SK-N-SH (cell line): ENCODE measurements around the gene APBB2. TPM values are rescaled to one million over a fixed set of nuclear protein-coding genes. Genes with fewer than 3 reads are reported as not detected.

ENCODE experiments used
- CTCF ChIA-PET: fragments of 300-600, 350-600 bp; formaldehyde crosslinking; extraction: SDS; loops from one replicate; lab custom pipeline; 2021; lab: Yijun Ruan, JAX
- POLR2A ChIA-PET: fragments of 350-600 bp; sonication (Branson Sonifier 250); formaldehyde crosslinking; extraction: SDS; loops from one replicate; lab custom pipeline; 2020; ENCODE audit warnings: antibody characterized with exemption, inconsistent platforms; lab: Yijun Ruan, JAX
- DNase-seq: peaks from one replicate; pipeline ENCODE4 v3.0.0; 2012
- H2AFZ ChIP-seq: fragments of 200-600 bp; sonication (generic); 2 replicates; pipeline ENCODE4 v1.8.1; 2016; ENCODE audit warnings: antibody characterized with exemption, mild to moderate bottlenecking, low read depth
- H3F3A ChIP-seq: fragments of 200-600 bp; sonication (generic); replicated peaks from 2 replicates; pipeline ENCODE3; 2016; ENCODE audit warnings: antibody characterized with exemption, mild to moderate bottlenecking; ENCODE audit not compliant: insufficient read depth
- H3K27ac ChIP-seq, 2 experiments: fragments of 200-500 bp in 1 of 2; fragments of 200-600 bp in 1 of 2; sonication (Bioruptor generic) in 1 of 2; sonication (generic), shearing (Covaris generic) in 1 of 2; 2 replicates each; pipeline versions ENCODE4 v1.5.1 to v1.6.1; 2014 to 2016; ENCODE audit warnings: low read depth in 2 of 2, inconsistent platforms in 1 of 2, low read length in 1 of 2, mild to moderate bottlenecking in 1 of 2, mixed read lengths in 1 of 2
- H3K27me3 ChIP-seq: fragments of 200-600 bp; sonication (generic), shearing (Covaris generic); 2 replicates; pipeline ENCODE4 v1.6.1; 2016; ENCODE audit warnings: mixed run types; ENCODE audit not compliant: insufficient read depth
- H3K36me3 ChIP-seq, 2 experiments: fragments of 200-500 bp in 1 of 2; fragments of 200-600 bp in 1 of 2; sonication (Bioruptor generic) in 1 of 2; sonication (generic) in 1 of 2; replicated peaks in 1 of 2; 2 replicates each; pipeline versions ENCODE3 to v1.5.1; 2014 to 2016; ENCODE audit warnings: low read length in 1 of 2, mild to moderate bottlenecking in 1 of 2; ENCODE audit not compliant: insufficient read depth in 2 of 2, control insufficient read depth in 1 of 2
- H3K4me1 ChIP-seq, 2 experiments: fragments of 200-500 bp in 1 of 2; fragments of 200-600 bp in 1 of 2; sonication (Bioruptor generic) in 1 of 2; sonication (generic), shearing (Covaris generic) in 1 of 2; 2 replicates each; pipeline versions ENCODE4 v1.5.1 to v1.6.1; 2014 to 2016; ENCODE audit warnings: low read depth in 1 of 2, low read length in 1 of 2, mixed run types in 1 of 2; ENCODE audit not compliant: insufficient read depth in 2 of 2, control insufficient read depth in 1 of 2
- H3K4me2 ChIP-seq: fragments of 200-600 bp; sonication (generic), shearing (Covaris generic); 2 replicates; pipeline ENCODE4 v1.6.1; 2017; ENCODE audit warnings: mixed run types
- H3K4me3 ChIP-seq, 2 experiments: fragments of 200-500 bp in 1 of 2; fragments of 200-600 bp in 1 of 2; sonication (Bioruptor generic) in 1 of 2; sonication (generic), shearing (Covaris generic) in 1 of 2; 2 replicates each; pipeline versions ENCODE4 v1.5.1 to v1.8.1; 2014 to 2016; ENCODE audit warnings: low read depth in 2 of 2, inconsistent platforms in 1 of 2, low read length in 1 of 2, mild to moderate bottlenecking in 1 of 2, mixed read lengths in 1 of 2, moderate library complexity in 1 of 2
- H3K79me2 ChIP-seq: fragments of 200-600 bp; sonication (generic); 2 replicates; pipeline ENCODE4 v1.8.1; 2017; ENCODE audit warnings: mild to moderate bottlenecking; ENCODE audit not compliant: insufficient read depth
- H3K9ac ChIP-seq: fragments of 200-600 bp; sonication (generic); 2 replicates; pipeline ENCODE4 v1.6.1; 2017; ENCODE audit warnings: mixed run types
- H3K9me2 ChIP-seq: fragments of 200-600 bp; sonication (generic); 2 replicates; pipeline ENCODE4 v1.6.1; 2017; ENCODE audit warnings: mixed run types
- H3K9me3 ChIP-seq: fragments of 200-600 bp; sonication (generic); 2 replicates; pipeline ENCODE4 v1.6.1; 2017; ENCODE audit warnings: mixed run types, mild to moderate bottlenecking, moderate library complexity
- H4K20me1 ChIP-seq: fragments of 200-600 bp; sonication (generic); 2 replicates; pipeline ENCODE4 v1.6.1; 2017; ENCODE audit warnings: mild to moderate bottlenecking, mixed run types; ENCODE audit not compliant: insufficient read depth
- EZH2phosphoT487 ChIP-seq: fragments of 200-600 bp; sonication (generic); IDR thresholded peaks from 2 replicates; pipeline ENCODE4 v1.6.1; 2017; ENCODE audit warnings: low read depth, mixed run types, mild to moderate bottlenecking, antibody characterized with exemption, moderate library complexity, borderline replicate concordance
- FOSL2 ChIP-seq: IDR thresholded peaks from 2 replicates; pipeline ENCODE4 v1.4.0; 2012; ENCODE audit warnings: low read depth, mild to moderate bottlenecking, moderate library complexity, borderline replicate concordance
- FOXJ3 ChIP-seq: sonication (generic); formaldehyde crosslinking; IDR thresholded peaks from 2 replicates; pipeline ENCODE4 v1.5.1; 2020; ENCODE audit warnings: mild to moderate bottlenecking, missing genetic modification reagents
- GATA2 ChIP-seq: sonication (generic); formaldehyde crosslinking; IDR thresholded peaks from 2 replicates; pipeline ENCODE4 v1.5.0; 2020; ENCODE audit warnings: mild to moderate bottlenecking, missing genetic modification reagents
- JUND ChIP-seq: IDR thresholded peaks from 2 replicates; pipeline ENCODE4 v1.4.0; 2012
- RCOR1 ChIP-seq: fragments of 150-350 bp; IDR thresholded peaks from 2 replicates; pipeline ENCODE4 v1.6.1; 2017; ENCODE audit warnings: antibody characterized with exemption, low read length
- RFX5 ChIP-seq: IDR thresholded peaks from 2 replicates; pipeline ENCODE4 v1.6.1; 2012; ENCODE audit warnings: mild to moderate bottlenecking, improper control_type of control experiment, low read length
- RXRA ChIP-seq: IDR thresholded peaks from 2 replicates; pipeline ENCODE4 v1.4.0; 2012; ENCODE audit warnings: low read depth, mild to moderate bottlenecking, borderline replicate concordance
- SMC3 ChIP-seq: IDR thresholded peaks from 2 replicates; pipeline ENCODE4 v1.6.1; 2012; ENCODE audit warnings: low read depth, low read length, improper control_type of control experiment
- USF2 ChIP-seq: fragments of 150-350 bp; IDR thresholded peaks from 2 replicates; pipeline ENCODE4 v1.6.1; 2017; ENCODE audit warnings: antibody characterized with exemption, low read length, low read depth, borderline replicate concordance
- WGBS: methylation state at CpG from one replicate; pipeline ENCODE4 v1.1.6; 2017; ENCODE audit warnings: low lambda C conversion rate; 5-methylcytosine and 5-hydroxymethylcytosine counted together
- polyA plus RNA-seq, 3 experiments: library from polyadenylated mRNA; depleted of rRNA; stranded (reverse); fragments of >200 nt; gene quantifications; 2 replicates each; pipeline ENCODE4 v1.2.3, GENCODE V29; 2012
- TF ChIP-seq, protein P1 (sequence below): IDR thresholded peaks from 2 replicates; pipeline ENCODE4 v1.4.0; 2012; ENCODE audit warnings: low read depth
- TF ChIP-seq, protein P2 (sequence below): IDR thresholded peaks from 2 replicates; pipeline ENCODE4 v1.4.0; 2012; ENCODE audit warnings: low read depth, borderline replicate concordance
- TF ChIP-seq, protein P3 (sequence below): fragments of 200-600 bp; sonication (generic); IDR thresholded peaks from 2 replicates; pipeline ENCODE4 v1.6.1; 2017; ENCODE audit warnings: antibody characterized with exemption, mild to moderate bottlenecking, moderate library complexity

The APBB2 gene
- polyA plus RNA-seq, 1 of the 3 experiments (the other 2 are of a cell fraction): 49.8 TPM

- TF ChIP-seq JUND (no peak), USF2 (no peak), GATA2 (no peak), SMC3 (no peak)
- TF ChIP-seq, all 33 proteins: peak for 0
- Histone ChIP-seq H3K4me1 (0 out of 4 replicates have a peak, but pooled peaks cover 0 to 5% of the 10 kb centered on the region in 2 experiments), H3K27me3 (no peaks in the 10 kb centered on the region), H3K79me2 (peaks cover 41% of the 10 kb centered on the region), H3K9ac (no peak overlapping the region), H3K9me2 (no peaks in the 10 kb centered on the region), H3K27ac (peak overlapping the region in 1 of 2 experiments; percentile 24; a peak in 1 of 4 replicates), H4K20me1 (no peaks in the 10 kb centered on the region), H2AFZ (no peak overlapping the region), H3K4me2 (no peak overlapping the region), H3K9me3 (no peaks in the 10 kb centered on the region), H3F3A (peaks cover 18% of the 10 kb centered on the region), H3K36me3 (peaks cover 3 to 8% of the 10 kb centered on the region in 2 experiments), H3K4me3 (no peak overlapping the region)
- POLR2A ChIA-PET: no interaction called here
- 97% methylated on average over 1 of the region's 1 CpG for WGBS
- CTCF ChIA-PET: interaction anchor here (0.9 kb wide), 1 partner anchor 40 kb away, joined by 5 read pairs; no protein-coding TSS in a partner anchor
- DNase-seq: no peak
These were observed 250.4 kb downstream of the APBB2 start for GRCh38 chr4:40963897-40964478.

- Histone ChIP-seq H3K4me1 (0 out of 4 replicates have a peak, but pooled peaks cover 0 to 5% of the 10 kb centered on the region in 2 experiments), H3K27ac (peak overlapping the region in 1 of 2 experiments; percentile 54; a peak in 1 of 4 replicates), H3K27me3 (no peaks in the 10 kb centered on the region), H2AFZ (no peak overlapping the region), H3K36me3 (peaks cover 3 to 6% of the 10 kb centered on the region in 2 experiments), H4K20me1 (no peaks in the 10 kb centered on the region), H3K79me2 (peaks cover 43% of the 10 kb centered on the region), H3K4me3 (no peak overlapping the region), H3K4me2 (no peak overlapping the region), H3F3A (peaks cover 18% of the 10 kb centered on the region), H3K9me3 (no peaks in the 10 kb centered on the region), H3K9ac (no peak overlapping the region), H3K9me2 (no peaks in the 10 kb centered on the region)
- WGBS: 90% methylated on average over 7 of the region's 7 CpGs
- ChIA-PET POLR2A (no interaction called here), CTCF (interaction anchor here (0.9 to 1.1 kb wide), 3 partner anchors 13 to 38 kb away, joined by 3 to 5 read pairs (median 3); no protein-coding TSS in a partner anchor)
- TF ChIP-seq, protein P1, sequence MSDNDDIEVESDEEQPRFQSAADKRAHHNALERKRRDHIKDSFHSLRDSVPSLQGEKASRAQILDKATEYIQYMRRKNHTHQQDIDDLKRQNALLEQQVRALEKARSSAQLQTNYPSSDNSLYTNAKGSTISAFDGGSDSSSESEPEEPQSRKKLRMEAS: no peak
- TF ChIP-seq FOSL2 (no peak), EZH2phosphoT487 (no peak), RXRA (no peak), FOXJ3 (CRISPR knock-in tag) (no peak), RFX5 (no peak), RCOR1 (no peak)
- TF ChIP-seq, protein P2, sequence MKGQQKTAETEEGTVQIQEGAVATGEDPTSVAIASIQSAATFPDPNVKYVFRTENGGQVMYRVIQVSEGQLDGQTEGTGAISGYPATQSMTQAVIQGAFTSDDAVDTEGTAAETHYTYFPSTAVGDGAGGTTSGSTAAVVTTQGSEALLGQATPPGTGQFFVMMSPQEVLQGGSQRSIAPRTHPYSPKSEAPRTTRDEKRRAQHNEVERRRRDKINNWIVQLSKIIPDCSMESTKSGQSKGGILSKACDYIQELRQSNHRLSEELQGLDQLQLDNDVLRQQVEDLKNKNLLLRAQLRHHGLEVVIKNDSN: no peak
- TF ChIP-seq, protein P3, sequence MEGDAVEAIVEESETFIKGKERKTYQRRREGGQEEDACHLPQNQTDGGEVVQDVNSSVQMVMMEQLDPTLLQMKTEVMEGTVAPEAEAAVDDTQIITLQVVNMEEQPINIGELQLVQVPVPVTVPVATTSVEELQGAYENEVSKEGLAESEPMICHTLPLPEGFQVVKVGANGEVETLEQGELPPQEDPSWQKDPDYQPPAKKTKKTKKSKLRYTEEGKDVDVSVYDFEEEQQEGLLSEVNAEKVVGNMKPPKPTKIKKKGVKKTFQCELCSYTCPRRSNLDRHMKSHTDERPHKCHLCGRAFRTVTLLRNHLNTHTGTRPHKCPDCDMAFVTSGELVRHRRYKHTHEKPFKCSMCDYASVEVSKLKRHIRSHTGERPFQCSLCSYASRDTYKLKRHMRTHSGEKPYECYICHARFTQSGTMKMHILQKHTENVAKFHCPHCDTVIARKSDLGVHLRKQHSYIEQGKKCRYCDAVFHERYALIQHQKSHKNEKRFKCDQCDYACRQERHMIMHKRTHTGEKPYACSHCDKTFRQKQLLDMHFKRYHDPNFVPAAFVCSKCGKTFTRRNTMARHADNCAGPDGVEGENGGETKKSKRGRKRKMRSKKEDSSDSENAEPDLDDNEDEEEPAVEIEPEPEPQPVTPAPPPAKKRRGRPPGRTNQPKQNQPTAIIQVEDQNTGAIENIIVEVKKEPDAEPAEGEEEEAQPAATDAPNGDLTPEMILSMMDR: no peak
- DNase-seq: no peak
These were observed 251.7 kb downstream of the APBB2 start for GRCh38 chr4:40962551-40963180.
